Ishikawa (cell line): Measurements from ENCODE around the gene CSNK1G1.

Experiments used
- CEBPB ChIP-seq: IDR thresholded peaks from 2 replicates; pipeline ENCODE4 v1.6.1; 2012
- CREB1 ChIP-seq: IDR thresholded peaks from 2 replicates; pipeline ENCODE4 v1.6.1; 2012; ENCODE audit warnings: low read depth
- EGR1 ChIP-seq: IDR thresholded peaks from 2 replicates; pipeline ENCODE4 v1.6.1; 2012
- EP300 ChIP-seq: IDR thresholded peaks from 2 replicates; pipeline ENCODE4 v1.6.1; 2012; ENCODE audit warnings: borderline replicate concordance
- FOXM1 ChIP-seq: IDR thresholded peaks from 2 replicates; pipeline ENCODE4 v1.6.1; 2012; ENCODE audit warnings: low read depth, borderline replicate concordance
- MAX ChIP-seq: IDR thresholded peaks from 2 replicates; pipeline ENCODE4 v1.6.1; 2012
- NFIC ChIP-seq: IDR thresholded peaks from 2 replicates; pipeline ENCODE4 v1.6.1; 2012
- RAD21 ChIP-seq: IDR thresholded peaks from 2 replicates; pipeline ENCODE4 v1.6.1; 2012; ENCODE audit warnings: low read depth
- REST ChIP-seq: IDR thresholded peaks from 2 replicates; pipeline ENCODE4 v1.6.1; 2012; ENCODE audit warnings: low read depth, mild to moderate bottlenecking
- TAF1 ChIP-seq: IDR thresholded peaks from 2 replicates; pipeline ENCODE4 v1.6.1; 2012; ENCODE audit warnings: low read depth, mild to moderate bottlenecking
- TEAD4 ChIP-seq: IDR thresholded peaks from 2 replicates; pipeline ENCODE4 v1.6.1; 2012
- USF1 ChIP-seq: IDR thresholded peaks from 2 replicates; pipeline ENCODE4 v1.6.1; 2012
- YY1 ChIP-seq: IDR thresholded peaks from 2 replicates; pipeline ENCODE4 v1.6.1; 2012; ENCODE audit warnings: low read depth
- ZBTB7A ChIP-seq: IDR thresholded peaks from 2 replicates; pipeline ENCODE4 v1.6.1; 2012; ENCODE audit warnings: low read depth

GRCh38 chr15:64337761-64338160 is 18.2 kb downstream of the CSNK1G1 start:
- TF ChIP-seq FOXM1 (no peak), USF1 (no peak), TEAD4 (no peak), CREB1 (no peak), EP300 (no peak), REST (no peak), TAF1 (no peak), EGR1 (no peak), RAD21 (no peak), MAX (no peak), ZBTB7A (no peak), CEBPB (no peak), NFIC (no peak), YY1 (no peak)
